NOMO-1 treated with dmso at 0.1 percent for 144 hours (cell line): Measurements from ENCODE around the gene NEBL.
"Not testable (repeated sequence)": the region's sequence is repeated elsewhere in the genome, so short reads cannot be mapped to it uniquely, and the experiment has no call there.

Experiments
- DNase-seq: peaks from one replicate; lab custom pipeline; 2025; ENCODE audit not compliant: unreplicated experiment; lab: John Stamatoyannopoulos, UW

Gene NEBL, protein sequence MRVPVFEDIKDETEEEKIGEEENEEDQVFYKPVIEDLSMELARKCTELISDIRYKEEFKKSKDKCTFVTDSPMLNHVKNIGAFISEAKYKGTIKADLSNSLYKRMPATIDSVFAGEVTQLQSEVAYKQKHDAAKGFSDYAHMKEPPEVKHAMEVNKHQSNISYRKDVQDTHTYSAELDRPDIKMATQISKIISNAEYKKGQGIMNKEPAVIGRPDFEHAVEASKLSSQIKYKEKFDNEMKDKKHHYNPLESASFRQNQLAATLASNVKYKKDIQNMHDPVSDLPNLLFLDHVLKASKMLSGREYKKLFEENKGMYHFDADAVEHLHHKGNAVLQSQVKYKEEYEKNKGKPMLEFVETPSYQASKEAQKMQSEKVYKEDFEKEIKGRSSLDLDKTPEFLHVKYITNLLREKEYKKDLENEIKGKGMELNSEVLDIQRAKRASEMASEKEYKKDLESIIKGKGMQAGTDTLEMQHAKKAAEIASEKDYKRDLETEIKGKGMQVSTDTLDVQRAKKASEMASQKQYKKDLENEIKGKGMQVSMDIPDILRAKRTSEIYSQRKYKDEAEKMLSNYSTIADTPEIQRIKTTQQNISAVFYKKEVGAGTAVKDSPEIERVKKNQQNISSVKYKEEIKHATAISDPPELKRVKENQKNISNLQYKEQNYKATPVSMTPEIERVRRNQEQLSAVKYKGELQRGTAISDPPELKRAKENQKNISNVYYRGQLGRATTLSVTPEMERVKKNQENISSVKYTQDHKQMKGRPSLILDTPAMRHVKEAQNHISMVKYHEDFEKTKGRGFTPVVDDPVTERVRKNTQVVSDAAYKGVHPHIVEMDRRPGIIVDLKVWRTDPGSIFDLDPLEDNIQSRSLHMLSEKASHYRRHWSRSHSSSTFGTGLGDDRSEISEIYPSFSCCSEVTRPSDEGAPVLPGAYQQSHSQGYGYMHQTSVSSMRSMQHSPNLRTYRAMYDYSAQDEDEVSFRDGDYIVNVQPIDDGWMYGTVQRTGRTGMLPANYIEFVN

GRCh38 chr10:20897146-20897825, at the start of gene NEBL:
Gene NEBL (minus strand): TSS chr10:20897311. CDS start chr10:20897205, 106 bp downstream.
- no peak for DNase-seq

- DNase-seq = no peak
Measured at GRCh38 chr10:20945546-20946332, 48.6 kb upstream of the NEBL start.

- DNase-seq = no peak
Measured at GRCh38 chr10:20944789-20945502, 47.8 kb upstream of the NEBL start.

GRCh38 chr10:20939414-20939813, 42.3 kb upstream of the NEBL start:
- DNase-seq = not testable (repeated sequence)

- no peak for DNase-seq
Measured at GRCh38 chr10:20936396-20936795, 39.3 kb upstream of the NEBL start.

GRCh38 chr10:20935931-20936330, 38.8 kb upstream of the NEBL start:
- no peak for DNase-seq

- no peak for DNase-seq
Measured at GRCh38 chr10:20935301-20935700, 38.2 kb upstream of the NEBL start.

DNA sequence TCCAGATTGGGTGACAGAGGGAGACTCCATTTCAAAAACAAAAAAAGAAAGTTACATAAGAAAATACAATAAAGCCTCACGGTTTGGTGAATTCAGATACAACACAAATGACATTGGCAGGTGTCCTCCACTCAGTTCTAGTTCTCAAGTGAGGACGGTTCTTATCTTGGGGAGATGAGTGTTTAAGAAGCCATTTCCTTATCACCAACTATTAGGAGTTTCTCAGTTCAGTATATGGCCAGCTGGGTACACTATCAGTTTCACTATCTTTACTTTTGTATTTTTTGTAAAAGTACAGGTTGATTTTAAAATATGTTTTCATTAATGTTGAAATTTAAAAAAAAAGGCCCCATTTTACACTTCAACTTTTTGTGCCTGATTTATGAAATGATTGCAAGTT, 36.6 kb upstream of the NEBL start:
- no peak for DNase-seq

DNA sequence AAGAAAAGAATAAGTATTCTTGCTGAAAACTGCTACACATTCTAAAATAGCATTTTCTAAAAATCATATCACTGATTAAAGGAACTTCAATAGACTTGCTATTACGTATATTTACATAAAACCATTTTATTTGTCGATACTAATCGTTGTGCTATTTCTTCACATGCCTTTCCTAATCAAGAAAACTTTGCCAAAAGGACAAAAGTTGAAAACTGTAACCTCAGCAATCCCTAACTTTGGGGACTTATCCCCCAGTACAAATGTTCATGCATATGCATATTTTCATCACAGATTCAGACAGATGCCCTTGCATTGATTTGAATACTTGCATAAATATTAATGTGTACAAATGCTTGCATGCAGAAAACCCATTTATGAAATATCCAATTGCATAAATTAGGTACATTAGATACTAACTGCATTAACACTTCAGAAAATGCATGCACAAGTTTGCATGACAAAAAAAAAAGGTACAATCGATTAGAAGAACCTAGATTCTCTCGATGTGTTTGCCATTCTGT, 35.6 kb upstream of the NEBL start:
- no peak for DNase-seq

- no peak for DNase-seq
Measured at GRCh38 chr10:20931156-20931795, 34.2 kb upstream of the NEBL start.

DNA sequence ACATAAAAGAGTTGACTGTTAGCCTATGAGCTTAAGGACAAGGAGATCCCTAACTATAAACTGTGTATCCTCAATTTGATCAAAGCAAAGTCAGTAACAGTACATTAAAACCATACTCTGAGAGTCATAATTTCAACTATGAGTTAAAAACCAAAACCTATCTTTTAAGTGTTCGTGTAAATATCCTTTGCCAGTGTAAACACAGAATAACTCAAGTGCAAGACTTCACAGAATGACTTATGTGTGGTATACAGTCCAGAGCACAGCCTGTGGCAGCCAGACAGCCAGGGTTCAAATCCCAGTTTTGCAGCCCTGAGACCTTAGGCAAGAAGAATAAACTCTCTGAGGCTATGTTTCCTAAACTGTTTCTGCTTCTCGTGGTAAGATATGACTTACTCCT, 30.3 kb upstream of the NEBL start:
- no peak for DNase-seq

DNA sequence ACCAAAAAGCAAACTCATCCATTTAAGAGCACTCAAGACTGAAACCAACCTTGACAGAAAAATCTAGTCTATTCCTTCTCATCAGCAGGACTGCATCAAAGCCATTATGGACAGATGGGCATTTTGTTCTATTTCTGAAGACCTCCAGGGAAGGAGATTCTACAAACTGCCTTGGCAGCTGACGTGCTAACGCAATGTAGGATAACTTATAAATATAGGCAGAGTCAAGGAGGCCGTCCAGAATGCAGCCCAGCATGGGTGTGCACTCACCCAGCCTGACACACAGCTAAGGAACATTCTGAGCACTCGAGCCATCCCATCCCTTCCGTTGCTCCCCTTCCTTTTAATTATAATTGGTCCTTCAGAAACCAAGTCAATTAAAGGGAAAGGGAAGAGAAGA, 25.3 kb upstream of the NEBL start:
- DNase-seq = no peak

GRCh38 chr10:20922033-20922432, 24.9 kb upstream of the NEBL start:
- DNase-seq = no peak

DNA sequence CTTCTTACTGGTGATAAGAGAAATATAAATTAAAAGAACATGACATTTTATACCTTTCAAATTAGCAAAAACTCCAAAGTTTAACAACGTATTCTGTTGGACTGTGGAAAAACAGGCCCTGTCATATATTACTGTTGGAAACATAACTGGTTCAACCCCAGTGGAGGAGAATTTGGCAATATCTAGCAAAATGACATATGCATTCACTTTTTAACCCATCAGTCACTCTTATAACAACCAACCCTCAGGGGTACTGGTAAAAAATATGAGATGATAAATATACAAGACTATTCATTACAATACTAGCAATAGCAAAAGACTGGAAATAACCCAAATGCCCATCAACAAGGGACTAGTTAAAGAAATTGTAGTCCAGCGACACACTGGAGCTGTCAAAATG, 22.9 kb upstream of the NEBL start:
- no peak for DNase-seq

- DNase-seq = no peak
Measured at GRCh38 chr10:20919481-20919880, 22.4 kb upstream of the NEBL start.

GRCh38 chr10:20916976-20917375, 19.9 kb upstream of the NEBL start:
- no peak for DNase-seq

GRCh38 chr10:20912969-20913368, 15.9 kb upstream of the NEBL start:
- no peak for DNase-seq

GRCh38 chr10:20911626-20912025, 14.5 kb upstream of the NEBL start:
- no peak for DNase-seq

- no peak for DNase-seq
Measured at GRCh38 chr10:20909801-20910200, 12.7 kb upstream of the NEBL start.
